H9 (cell line): ENCODE results near the gene PTPRN2. TPM values are rescaled to one million over a fixed set of nuclear protein-coding genes. Genes with fewer than 3 reads are reported as not detected.

ENCODE experiments used
- DNase-seq: peaks from one replicate; pipeline ENCODE4 v3.0.0-alpha.2; 2017
- H2AFZ ChIP-seq: one replicate; pipeline ENCODE4 v1.6.1; 2013; ENCODE audit warnings: mild to moderate bottlenecking, low read length, control low read depth, moderate library complexity
- H2AK5ac ChIP-seq: 2 replicates; pipeline ENCODE4 v1.6.1; 2013; ENCODE audit warnings: low read length, control low read depth, mixed read lengths; ENCODE audit not compliant: insufficient read length
- H2BK120ac ChIP-seq: one replicate; pipeline ENCODE4 v1.6.1; 2013; ENCODE audit warnings: low read depth, mild to moderate bottlenecking, low read length, control low read depth, inconsistent platforms; ENCODE audit not compliant: poor library complexity, severe bottlenecking
- H2BK12ac ChIP-seq: 2 replicates; pipeline ENCODE4 v1.6.1; 2013; ENCODE audit warnings: low read length, control low read depth, mixed read lengths, low read depth; ENCODE audit not compliant: insufficient read length
- H2BK15ac ChIP-seq: 2 replicates; pipeline ENCODE4 v1.6.1; 2013; ENCODE audit warnings: low read depth, low read length, control low read depth
- H2BK20ac ChIP-seq: one replicate; pipeline ENCODE4 v1.6.1; 2013; ENCODE audit warnings: low read depth, mild to moderate bottlenecking, low read length, control low read depth, inconsistent platforms; ENCODE audit not compliant: poor library complexity, severe bottlenecking
- H2BK5ac ChIP-seq: 2 replicates; pipeline ENCODE4 v1.6.1; 2013; ENCODE audit warnings: low read length, control low read depth, mixed read lengths; ENCODE audit not compliant: insufficient read length
- H3K14ac ChIP-seq: 2 replicates; pipeline ENCODE4 v1.6.1; 2013; ENCODE audit warnings: low read length, control low read depth; ENCODE audit not compliant: insufficient read depth
- H3K18ac ChIP-seq: 2 replicates; pipeline ENCODE4 v1.6.1; 2013; ENCODE audit warnings: low read depth, mild to moderate bottlenecking, mixed read lengths, low read length, control low read depth; ENCODE audit not compliant: insufficient read length
- H3K23ac ChIP-seq: 2 replicates; pipeline ENCODE4 v1.6.1; 2013; ENCODE audit warnings: low read length, control low read depth, mixed read lengths, low read depth; ENCODE audit not compliant: insufficient read length
- H3K23me2 ChIP-seq: 2 replicates; pipeline ENCODE4 v1.6.1; 2013; ENCODE audit warnings: low read depth, mild to moderate bottlenecking, mixed read lengths, low read length, control low read depth; ENCODE audit not compliant: insufficient read length, poor library complexity, severe bottlenecking
- H3K27ac ChIP-seq: 2 replicates; pipeline ENCODE4 v1.5.1; 2013; ENCODE audit warnings: low read length, control low read depth, mixed read lengths, low read depth; ENCODE audit not compliant: insufficient read length
- H3K27me3 ChIP-seq: 2 replicates; pipeline ENCODE4 v1.6.1; 2013; ENCODE audit warnings: low read length, control low read depth, inconsistent platforms; ENCODE audit not compliant: insufficient read depth
- H3K4ac ChIP-seq: 2 replicates; pipeline ENCODE4 v1.6.1; 2013; ENCODE audit warnings: low read depth, mild to moderate bottlenecking, control low read depth, inconsistent platforms, low read length, moderate library complexity
- H3K4me1 ChIP-seq: 2 replicates; pipeline ENCODE4 v1.6.1; 2013; ENCODE audit warnings: low read length, control low read depth, inconsistent platforms; ENCODE audit not compliant: insufficient read depth
- H3K4me2 ChIP-seq: 2 replicates; pipeline ENCODE4 v1.6.1; 2013; ENCODE audit warnings: low read length, control low read depth, mixed read lengths; ENCODE audit not compliant: insufficient read length, insufficient read depth
- H3K56ac ChIP-seq: 2 replicates; pipeline ENCODE4 v1.6.1; 2013; ENCODE audit warnings: low read depth, mild to moderate bottlenecking, mixed read lengths, low read length, control low read depth; ENCODE audit not compliant: insufficient read length
- H3K79me1 ChIP-seq: 2 replicates; pipeline ENCODE4 v1.6.1; 2013; ENCODE audit warnings: low read depth, mild to moderate bottlenecking, moderate library complexity, low read length, control low read depth, inconsistent platforms; ENCODE audit not compliant: insufficient read depth, poor library complexity, severe bottlenecking
- H3K79me2 ChIP-seq: 2 replicates; pipeline ENCODE4 v1.6.1; 2013; ENCODE audit warnings: low read length, control low read depth, inconsistent platforms; ENCODE audit not compliant: insufficient read depth
- H3K9ac ChIP-seq: 2 replicates; pipeline ENCODE4 v1.6.1; 2013; ENCODE audit warnings: low read length, control low read depth, mixed read lengths; ENCODE audit not compliant: insufficient read length; ENCODE audit errors: extremely low read depth
- H3K9me3 ChIP-seq: one replicate; pipeline ENCODE4 v1.6.1; 2013; ENCODE audit warnings: low read depth, low read length, inconsistent platforms; ENCODE audit not compliant: control insufficient read depth
- H3T11ph ChIP-seq: one replicate; pipeline ENCODE4 v1.6.1; 2013; ENCODE audit warnings: mild to moderate bottlenecking, low read length, control low read depth, inconsistent platforms
- H4K20me1 ChIP-seq: one replicate; pipeline ENCODE4 v1.6.1; 2013; ENCODE audit not compliant: control insufficient read depth, insufficient read length, insufficient read depth
- H4K5ac ChIP-seq: 2 replicates; pipeline ENCODE4 v1.6.1; 2013; ENCODE audit warnings: low read depth, mild to moderate bottlenecking, mixed read lengths, low read length, control low read depth; ENCODE audit not compliant: insufficient read length
- H4K8ac ChIP-seq: replicated peaks from 2 replicates; pipeline ENCODE4 v1.6.1; 2013; ENCODE audit warnings: low read length, control low read depth, mixed read lengths, low read depth; ENCODE audit not compliant: insufficient read length
- H4K91ac ChIP-seq: 2 replicates; pipeline ENCODE4 v1.6.1; 2013; ENCODE audit warnings: low read depth, mild to moderate bottlenecking, moderate library complexity, mixed read lengths, low read length, control low read depth; ENCODE audit not compliant: insufficient read length
- H3K27ac Mint-ChIP-seq, 3 experiments: 2 replicates in 2 of 3; 3 replicates in 1 of 3; pipeline ENCODE4 v1.8.0; 2020 to 2021; ENCODE audit warnings: mixed read lengths in 3 of 3, mild to moderate bottlenecking in 1 of 3, moderate library complexity in 1 of 3
- H3K27me3 Mint-ChIP-seq: 2 replicates; pipeline ENCODE4 v1.8.0; 2021; ENCODE audit warnings: low read depth, mild to moderate bottlenecking, moderate library complexity, mixed read lengths
- H3K36me3 Mint-ChIP-seq, 3 experiments: 2 replicates in 2 of 3; 3 replicates in 1 of 3; pipeline ENCODE4 v1.8.0; 2020 to 2021; ENCODE audit warnings: low read depth in 3 of 3, mixed read lengths in 3 of 3; ENCODE audit not compliant: insufficient read depth in 1 of 3
- H3K4me1 Mint-ChIP-seq, 2 experiments: 2 replicates each; pipeline ENCODE4 v1.8.0; 2020; ENCODE audit warnings: mixed read lengths in 2 of 2
- H3K4me3 Mint-ChIP-seq, 2 experiments: 2 replicates in 1 of 2; 3 replicates in 1 of 2; pipeline ENCODE4 v1.8.0; 2020 to 2021; ENCODE audit warnings: mild to moderate bottlenecking in 2 of 2, mixed read lengths in 2 of 2, moderate library complexity in 1 of 2
- H3K9me3 Mint-ChIP-seq, 2 experiments: 2 replicates in 1 of 2; 3 replicates in 1 of 2; pipeline ENCODE4 v1.8.0; 2020; ENCODE audit warnings: mild to moderate bottlenecking in 2 of 2, mixed read lengths in 2 of 2, moderate library complexity in 1 of 2
- WGBS: extraction: QIAGEN DNeasy Blood & Tissue Kit; methylation state at CpG from one replicate; pipeline ENCODE4 v1.1.7; 2013; ENCODE audit warnings: missing lambda C conversion rate, low lambda C conversion rate, mixed read lengths; ENCODE audit not compliant: insufficient read length; ENCODE audit errors: extremely low coverage; 5-methylcytosine and 5-hydroxymethylcytosine counted together
- total RNA-seq: library from RNA; stranded (reverse); gene quantifications from 2 replicates; pipeline ENCODE4 v1.2.1, GENCODE V29; 2021
- TF ChIP-seq, protein P1 (sequence below): fragments of 200-600 bp; sonication (generic); conservative IDR thresholded peaks from 3 replicates; pipeline ENCODE4 v1.8.0; 2021; ENCODE audit warnings: antibody characterized with exemption, mild to moderate bottlenecking

Gene PTPRN2
- total RNA-seq, 1 experiment from 2014 or later, result 5.2 TPM

DNA sequence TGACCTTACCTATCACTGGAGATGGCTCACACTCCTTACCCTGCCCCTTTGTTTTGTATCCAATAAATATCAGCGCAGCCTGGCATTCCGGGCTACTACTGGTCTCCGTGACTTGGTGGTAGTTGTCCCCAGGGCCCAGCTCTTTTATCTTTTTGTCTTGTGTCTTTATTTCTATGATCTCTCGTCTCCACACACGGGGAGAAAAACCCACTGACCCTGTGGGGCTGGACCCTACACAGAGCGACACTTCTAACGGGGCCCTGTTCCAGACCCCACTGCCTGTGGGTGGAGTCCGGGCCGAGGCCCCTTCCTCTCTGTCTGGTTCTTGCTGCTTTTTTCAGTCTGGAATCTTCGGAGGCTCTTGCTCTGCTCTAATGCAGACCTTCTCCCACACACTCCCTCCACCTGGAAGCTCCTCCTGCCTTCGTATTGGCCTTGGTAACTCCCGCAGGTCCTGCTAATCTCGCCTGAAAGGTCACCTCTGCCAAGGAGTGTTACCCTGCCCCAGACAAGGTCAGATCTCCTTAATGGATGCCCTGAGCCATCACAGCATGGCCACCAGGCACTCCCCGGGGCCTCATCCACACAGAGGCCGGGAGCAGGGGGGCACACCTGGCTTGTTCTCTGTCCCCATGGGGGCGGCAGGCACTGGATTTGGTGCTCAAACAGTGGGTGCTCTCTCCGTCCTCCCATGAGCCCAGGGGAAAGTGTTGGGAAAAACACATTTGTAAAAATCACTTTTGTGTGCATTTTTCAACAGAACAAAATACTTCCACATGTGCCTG is 531.7 kb downstream of the PTPRN2 start:
- WGBS, result no CpG with 5 or more reads among the region's 17 CpGs
- Histone ChIP-seq H3K4me1 (no peaks in the 10 kb centered on the region), H2BK12ac (no peak overlapping the region), H3K79me1 (no peaks in the 10 kb centered on the region), H3K9me3 (peaks cover 13% of the 10 kb centered on the region), H3K27me3 (no peaks in the 10 kb centered on the region), H3K79me2 (no peaks in the 10 kb centered on the region), H3K18ac (no peak overlapping the region), H4K5ac (no peak overlapping the region), H3K4ac (no peak overlapping the region), H3K23me2 (no peaks in the 10 kb centered on the region), H4K20me1 (no peaks in the 10 kb centered on the region), H4K91ac (no peak overlapping the region), H3K4me2 (no peak overlapping the region), H3K56ac (no peak overlapping the region), H2AFZ (no peak overlapping the region), H3K27ac (no peak overlapping the region), H2BK15ac (no peak overlapping the region), H4K8ac (no peak overlapping the region), H3K9ac (no peak overlapping the region), H2BK5ac (no peak overlapping the region), H2AK5ac (no peak overlapping the region), H3T11ph (no peak overlapping the region), H3K23ac (no peak overlapping the region), H2BK120ac (no peak overlapping the region), H2BK20ac (no peak overlapping the region), H3K14ac (no peak overlapping the region)
- Mint-ChIP-seq H3K4me1 (peaks cover 8 to 9% of the 10 kb centered on the region in 2 experiments), H3K36me3 (peaks cover 1 to 18% (median 12%) of the 10 kb centered on the region in 3 experiments; a peak in 6 of 7 replicates), H3K27ac (no peak overlapping the region), H3K4me3 (no peak overlapping the region), H3K27me3 (peaks cover 5% of the 10 kb centered on the region), H3K9me3 (peaks cover 8 to 13% of the 10 kb centered on the region in 2 experiments)
- TF ChIP-seq, protein P1, sequence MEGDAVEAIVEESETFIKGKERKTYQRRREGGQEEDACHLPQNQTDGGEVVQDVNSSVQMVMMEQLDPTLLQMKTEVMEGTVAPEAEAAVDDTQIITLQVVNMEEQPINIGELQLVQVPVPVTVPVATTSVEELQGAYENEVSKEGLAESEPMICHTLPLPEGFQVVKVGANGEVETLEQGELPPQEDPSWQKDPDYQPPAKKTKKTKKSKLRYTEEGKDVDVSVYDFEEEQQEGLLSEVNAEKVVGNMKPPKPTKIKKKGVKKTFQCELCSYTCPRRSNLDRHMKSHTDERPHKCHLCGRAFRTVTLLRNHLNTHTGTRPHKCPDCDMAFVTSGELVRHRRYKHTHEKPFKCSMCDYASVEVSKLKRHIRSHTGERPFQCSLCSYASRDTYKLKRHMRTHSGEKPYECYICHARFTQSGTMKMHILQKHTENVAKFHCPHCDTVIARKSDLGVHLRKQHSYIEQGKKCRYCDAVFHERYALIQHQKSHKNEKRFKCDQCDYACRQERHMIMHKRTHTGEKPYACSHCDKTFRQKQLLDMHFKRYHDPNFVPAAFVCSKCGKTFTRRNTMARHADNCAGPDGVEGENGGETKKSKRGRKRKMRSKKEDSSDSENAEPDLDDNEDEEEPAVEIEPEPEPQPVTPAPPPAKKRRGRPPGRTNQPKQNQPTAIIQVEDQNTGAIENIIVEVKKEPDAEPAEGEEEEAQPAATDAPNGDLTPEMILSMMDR, result no peak
- no peak for DNase-seq
